ENCODE measurements around the gene ATG7.
"Not testable (repeated sequence)": the region's sequence is repeated elsewhere in the genome, so short reads cannot be mapped to it uniquely, and the experiment has no call there.

The ATG7 gene

GRCh38 chr3:11570789-11571495, 298.7 kb downstream of the ATG7 start:
- DNase-seq = peak; percentile 47 to 56 (median 48)

- not testable (repeated sequence) for DNase-seq
Observed at GRCh38 chr3:11572660-11573059, 300.5 kb downstream of the ATG7 start.

GRCh38 chr3:11574981-11575669, 302.9 kb downstream of the ATG7 start:
- no peak for DNase-seq

- no peak for DNase-seq
Observed at GRCh38 chr3:11575677-11576076, 303.5 kb downstream of the ATG7 start.

- no peak for DNase-seq
Observed at GRCh38 chr3:11576453-11576852, 304.3 kb downstream of the ATG7 start.

GRCh38 chr3:11578169-11578568, 306.0 kb downstream of the ATG7 start:
- no peak for DNase-seq

DNA sequence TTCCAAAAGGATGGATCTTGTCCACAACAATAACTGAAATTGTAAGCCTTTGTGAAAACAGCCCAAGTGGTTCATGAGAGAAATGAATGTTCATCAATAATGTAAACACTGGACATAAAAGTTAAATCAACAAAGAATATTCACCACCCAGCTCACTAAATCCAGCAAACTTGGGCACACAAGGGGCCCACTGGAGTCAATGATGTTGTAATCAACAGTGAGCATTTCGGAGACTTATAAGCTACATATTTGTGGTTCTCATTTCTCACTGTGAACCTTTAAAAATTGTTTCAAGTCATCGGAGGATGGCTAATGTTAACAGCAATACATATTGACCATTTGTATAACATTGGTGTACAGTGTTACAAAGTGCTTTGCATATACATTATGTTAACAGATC, 308.4 kb downstream of the ATG7 start:
- no peak for DNase-seq

GRCh38 chr3:11581237-11582190, 309.3 kb downstream of the ATG7 start:
- no peak for DNase-seq

DNA sequence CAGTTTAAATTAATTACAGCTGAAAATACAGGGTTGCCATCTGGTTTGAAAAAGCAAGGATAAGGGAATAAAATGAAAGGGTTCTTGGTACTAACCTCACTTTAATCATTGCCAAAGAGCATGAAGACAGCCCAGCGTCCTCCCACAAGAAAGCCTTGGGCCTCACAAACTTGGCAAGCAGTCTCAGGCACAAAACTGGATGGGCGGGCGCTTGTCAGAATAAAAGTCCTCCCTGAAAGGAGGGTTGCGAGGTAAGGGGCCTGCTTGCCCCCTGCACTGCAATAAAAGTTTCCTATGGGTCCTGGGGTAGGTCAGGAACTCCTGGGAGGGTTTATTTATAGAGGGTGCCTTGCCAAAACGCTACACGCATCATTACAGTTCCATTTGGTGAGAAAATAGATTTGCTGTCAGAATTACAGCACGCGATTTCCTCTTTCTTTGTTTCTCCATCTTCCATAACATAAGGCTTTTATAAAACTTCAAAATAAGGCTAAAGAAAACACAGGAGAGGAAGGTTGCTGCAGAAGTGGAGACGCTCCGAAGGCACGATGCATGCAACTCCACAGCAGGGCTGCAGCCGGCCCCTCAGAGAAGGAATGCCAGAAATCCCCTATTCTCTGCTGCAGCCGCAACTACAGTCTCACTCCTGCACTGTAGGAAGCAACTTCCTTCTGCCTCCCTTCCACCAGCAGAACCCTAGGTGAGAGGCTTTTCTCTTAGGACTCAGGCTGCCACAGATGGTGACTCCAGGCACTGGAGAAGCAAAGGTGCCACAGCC, 310.2 kb downstream of the ATG7 start:
- DNase-seq = peak in 2 of 3 donors; percentile 23 to 32

GRCh38 chr3:11583235-11583634, 311.0 kb downstream of the ATG7 start:
- DNase-seq = no peak

DNA sequence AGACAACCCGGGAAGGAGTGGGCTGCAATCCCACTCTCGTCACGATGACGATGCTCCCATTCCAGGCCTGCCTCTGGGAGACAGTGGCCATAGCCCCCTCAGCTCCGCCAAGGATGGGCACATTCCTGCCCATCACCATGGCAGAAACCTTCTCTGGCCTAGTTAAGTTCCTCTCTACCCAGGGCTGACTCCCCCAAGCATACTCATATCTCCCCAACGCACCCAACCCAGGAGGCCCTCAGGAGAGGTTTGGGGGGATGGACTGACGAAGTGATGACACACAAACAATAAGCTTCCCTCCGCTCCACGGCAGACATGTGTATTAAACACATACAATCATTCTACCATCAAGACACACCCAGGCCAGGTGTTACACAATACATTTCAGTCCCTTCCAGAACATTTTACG, 311.4 kb downstream of the ATG7 start:
- DNase-seq = no peak

DNA sequence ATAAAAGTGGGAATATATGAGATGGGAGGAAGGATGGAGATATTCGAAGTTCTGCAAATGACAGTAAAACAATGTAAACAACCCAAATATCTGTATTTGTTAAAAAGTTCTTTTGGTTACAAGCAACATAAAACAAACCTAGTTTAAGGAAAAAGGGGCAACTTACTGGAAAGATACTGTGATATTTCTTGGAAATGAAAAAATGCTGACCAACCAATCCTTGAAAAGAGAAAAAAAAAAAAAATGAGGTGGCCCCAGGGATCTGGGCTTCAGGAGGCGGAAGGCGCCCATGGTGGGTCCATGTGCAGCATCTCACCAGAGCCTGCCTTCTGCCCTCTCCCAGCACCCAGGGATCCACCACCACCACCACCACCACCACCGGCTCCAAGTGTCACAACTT, 312.4 kb downstream of the ATG7 start:
- DNase-seq = no peak

DNA sequence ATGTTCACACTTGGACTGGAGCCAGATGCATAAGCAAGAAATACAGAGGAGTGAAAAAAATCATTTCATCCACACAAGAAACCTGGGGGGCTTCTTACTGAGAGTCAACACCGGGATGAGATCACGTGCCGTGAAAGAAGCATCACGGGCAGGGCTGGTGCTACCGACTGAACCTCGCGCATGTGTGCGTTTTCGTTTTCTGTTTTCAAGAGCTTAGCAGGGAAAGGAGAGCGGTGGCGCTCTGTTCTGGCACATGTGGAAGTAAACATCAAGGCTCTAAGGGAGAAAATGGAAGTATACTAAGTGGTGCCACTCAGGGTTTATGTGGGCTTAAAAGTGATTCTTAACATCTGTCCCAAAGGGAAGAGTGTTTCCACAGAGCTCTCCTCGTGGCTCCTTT, 315.6 kb downstream of the ATG7 start:
- no peak for DNase-seq

DNA sequence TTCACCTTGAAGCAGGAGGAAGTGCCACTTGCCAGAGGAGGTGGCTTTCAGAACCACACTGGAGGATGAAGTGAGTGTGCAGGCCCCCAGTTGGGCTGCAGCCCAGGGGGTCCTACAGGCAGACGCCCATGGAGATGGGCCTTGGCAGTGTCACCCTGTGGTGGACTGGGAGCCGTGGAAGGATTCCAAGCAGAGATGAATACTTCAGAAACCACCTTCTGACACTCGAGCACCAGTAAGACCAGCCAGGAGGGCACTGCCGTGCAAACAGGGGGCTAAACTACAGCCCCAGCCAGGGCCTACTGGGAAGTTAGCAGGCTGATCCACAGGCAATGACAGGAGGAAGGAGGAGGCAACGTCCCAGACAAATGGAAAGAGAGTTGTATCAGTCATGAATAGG, 316.1 kb downstream of the ATG7 start:
- no peak for DNase-seq

DNA sequence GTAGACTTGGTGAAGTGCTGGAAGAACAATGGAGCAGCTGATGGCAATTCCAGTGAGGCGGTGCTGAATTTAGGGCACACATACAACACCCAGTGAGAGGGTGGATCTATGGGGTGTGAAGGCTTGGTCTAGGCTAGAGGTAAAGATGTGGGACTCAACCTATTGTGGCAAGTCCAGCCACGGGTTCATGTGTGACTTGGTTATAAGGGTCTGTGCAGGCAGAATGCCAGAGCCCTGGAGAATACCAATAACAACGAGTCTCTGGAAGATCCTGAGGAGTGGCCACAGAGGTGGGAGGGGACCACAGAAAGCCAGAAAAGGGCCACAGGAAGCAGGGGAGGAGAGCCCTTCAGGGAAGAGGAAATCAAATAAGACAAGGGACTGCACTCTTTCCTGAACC, 316.6 kb downstream of the ATG7 start:
- DNase-seq = no peak

- no peak for DNase-seq
Observed at GRCh38 chr3:11589706-11590105, 317.5 kb downstream of the ATG7 start.

DNA sequence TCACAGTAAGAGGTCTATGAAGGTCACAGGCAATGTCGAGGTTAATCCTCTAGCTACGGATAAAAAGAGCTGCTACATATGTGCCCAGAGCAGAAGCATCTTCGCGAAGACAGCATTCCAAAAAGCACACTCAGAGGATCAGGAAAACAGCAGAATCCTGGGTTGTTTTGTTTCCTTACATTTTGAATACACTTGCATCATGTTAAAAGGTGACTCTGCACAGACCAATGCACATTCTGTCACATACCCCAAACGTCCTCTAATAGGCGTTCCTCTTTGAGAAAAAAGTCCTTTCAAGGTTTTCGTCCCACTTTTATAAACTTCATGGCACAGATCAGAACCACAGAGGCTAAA, 318.8 kb downstream of the ATG7 start:
- DNase-seq = no peak

- peak; percentile 53 to 59 (median 57) for DNase-seq
Observed at GRCh38 chr3:11591391-11592282, 319.4 kb downstream of the ATG7 start.

GRCh38 chr3:11592445-11593298, 320.5 kb downstream of the ATG7 start:
- no peak for DNase-seq

GRCh38 chr3:11593318-11594034, 321.3 kb downstream of the ATG7 start:
- no peak for DNase-seq
